SU-DHL-6 (cell line): ENCODE data around the gene KLF15.

Experiments used
- H2AFZ ChIP-seq: fragments of 200-600 bp; sonication (generic); 2 replicates; pipeline ENCODE4 v1.6.1; 2014; ENCODE audit warnings: low read depth, mild to moderate bottlenecking, moderate library complexity, mixed read lengths, antibody characterized with exemption, low read length; ENCODE audit not compliant: severe bottlenecking
- H3F3A ChIP-seq: fragments of 200-600 bp; shearing (Covaris generic); 2 replicates; pipeline ENCODE4 v1.6.0; 2016; ENCODE audit warnings: antibody characterized with exemption, mild to moderate bottlenecking; ENCODE audit not compliant: insufficient read depth
- H3K27ac ChIP-seq: fragments of 200-600 bp; sonication (generic); 2 replicates; pipeline ENCODE4 v1.5.1; 2016; ENCODE audit warnings: low read depth, mild to moderate bottlenecking, low read length, moderate library complexity, mixed read lengths
- H3K27me3 ChIP-seq: fragments of 200-600 bp; sonication (generic), shearing (Covaris generic); 2 replicates; pipeline ENCODE4 v1.6.0; 2014; ENCODE audit warnings: mild to moderate bottlenecking, low read length
- H3K36me3 ChIP-seq: fragments of 200-600 bp; sonication (generic); 2 replicates; pipeline ENCODE4 v1.6.1; 2014; ENCODE audit warnings: mild to moderate bottlenecking, low read length, mixed read lengths
- H3K4me2 ChIP-seq: fragments of 300-600, 200-600 bp; shearing (Covaris generic), sonication (generic); 2 replicates; pipeline ENCODE4 v1.6.0; 2014; ENCODE audit warnings: low read length, low read depth, mild to moderate bottlenecking; ENCODE audit not compliant: poor library complexity, severe bottlenecking
- H3K4me3 ChIP-seq: fragments of 200-600 bp; sonication (generic); 2 replicates; pipeline ENCODE4 v1.5.1; 2014; ENCODE audit warnings: antibody characterized with exemption, low read length, mild to moderate bottlenecking, mixed read lengths; ENCODE audit not compliant: insufficient read depth, poor library complexity, severe bottlenecking
- H3K79me2 ChIP-seq: fragments of 200-600 bp; sonication (generic); 2 replicates; pipeline ENCODE4 v1.6.1; 2014; ENCODE audit warnings: mild to moderate bottlenecking, low read length, moderate library complexity; ENCODE audit not compliant: insufficient read depth
- H3K9ac ChIP-seq: fragments of 200-600 bp; sonication (generic); 2 replicates; pipeline ENCODE4 v1.7.0; 2014; ENCODE audit warnings: mild to moderate bottlenecking, low read length
- H3K9me2 ChIP-seq: fragments of 200-600 bp; sonication (generic); replicated peaks from 2 replicates; pipeline ENCODE4 v1.6.1; 2014; ENCODE audit warnings: low read length; ENCODE audit not compliant: insufficient read depth
- H3K9me3 ChIP-seq: fragments of 200-600 bp; sonication (generic); 2 replicates; pipeline ENCODE4 v1.6.1; 2014; ENCODE audit warnings: low read length, mixed read lengths; ENCODE audit not compliant: insufficient read depth
- H4K20me1 ChIP-seq: fragments of 200-600 bp; sonication (generic); 2 replicates; pipeline ENCODE4 v1.6.1; 2014; ENCODE audit warnings: low read depth, mild to moderate bottlenecking, antibody characterized with exemption, low read length, moderate library complexity, mixed read lengths
- CTCF ChIP-seq: fragments of 200-600 bp; sonication (generic); IDR thresholded peaks from one replicate; pipeline ENCODE4 v1.5.1; 2017; ENCODE audit warnings: antibody characterized with exemption, mild to moderate bottlenecking, low read length, moderate library complexity; ENCODE audit not compliant: insufficient read depth, poor library complexity, severe bottlenecking
- EZH2phosphoT487 ChIP-seq: fragments of 200-600 bp; sonication (generic), shearing (Covaris generic); conservative IDR thresholded peaks from 2 replicates; pipeline ENCODE4 v1.6.1; 2018; ENCODE audit warnings: mild to moderate bottlenecking, antibody characterized with exemption, low read length, moderate library complexity, mixed read lengths

Gene KLF15

GRCh38 chr3:126321490-126321889 lies 35.7 kb downstream of the KLF15 start:
- H3K27me3 ChIP-seq = no peaks in the 10 kb centered on the region
- H4K20me1 ChIP-seq = no peaks in the 10 kb centered on the region
- no peak overlapping the region for H3K4me2 ChIP-seq
- no peaks in the 10 kb centered on the region for H3K9me2 ChIP-seq
- H3K4me3 ChIP-seq = no peak overlapping the region
- H2AFZ ChIP-seq = no peak overlapping the region
- no peaks in the 10 kb centered on the region for H3K36me3 ChIP-seq
- H3K79me2 ChIP-seq = no peaks in the 10 kb centered on the region
- H3K9ac ChIP-seq = no peak overlapping the region
- no peak overlapping the region for H3K27ac ChIP-seq
- H3K9me3 ChIP-seq = no peaks in the 10 kb centered on the region
- H3F3A ChIP-seq = no peaks in the 10 kb centered on the region
- TF ChIP-seq CTCF (no peak), EZH2phosphoT487 (no peak)

GRCh38 chr3:126320517-126321293 lies 36.5 kb downstream of the KLF15 start:
- H3K9ac ChIP-seq = no peak overlapping the region
- no peaks in the 10 kb centered on the region for H3K27me3 ChIP-seq

GRCh38 chr3:126319701-126320295 lies 37.4 kb downstream of the KLF15 start:
- H3K9me2 ChIP-seq = no peaks in the 10 kb centered on the region
- no peaks in the 10 kb centered on the region for H3K79me2 ChIP-seq
- no peaks in the 10 kb centered on the region for H4K20me1 ChIP-seq
- no peak overlapping the region for H3K9ac ChIP-seq
- no peaks in the 10 kb centered on the region for H3K9me3 ChIP-seq
- no peaks in the 10 kb centered on the region for H3F3A ChIP-seq
- no peaks in the 10 kb centered on the region for H3K27me3 ChIP-seq
- no peak overlapping the region for H3K4me2 ChIP-seq
- TF ChIP-seq EZH2phosphoT487 (no peak), CTCF (no peak)
- H3K36me3 ChIP-seq = no peaks in the 10 kb centered on the region
- H3K27ac ChIP-seq = no peak overlapping the region
- no peak overlapping the region for H2AFZ ChIP-seq
- no peak overlapping the region for H3K4me3 ChIP-seq

More at GRCh38 chr3:126320517-126321293, 36.5 kb downstream of the KLF15 start:
- no peaks in the 10 kb centered on the region for H3K9me2 ChIP-seq
- no peaks in the 10 kb centered on the region for H4K20me1 ChIP-seq
- H3K27ac ChIP-seq = no peak overlapping the region
- H3K9me3 ChIP-seq = no peaks in the 10 kb centered on the region
- H3F3A ChIP-seq = no peaks in the 10 kb centered on the region
- no peak overlapping the region for H3K4me3 ChIP-seq
- H3K36me3 ChIP-seq = no peaks in the 10 kb centered on the region
- no peaks in the 10 kb centered on the region for H3K79me2 ChIP-seq
- H3K4me2 ChIP-seq = no peak overlapping the region
- no peak overlapping the region for H2AFZ ChIP-seq
- TF ChIP-seq EZH2phosphoT487 = no peak
- TF ChIP-seq CTCF = no peak
